Heart right ventricle (tissue), 16 donors: ENCODE measurements around the gene ATPAF2. TPM values are rescaled to one million over a fixed set of nuclear protein-coding genes. Genes with fewer than 3 reads are reported as not detected.
A peak's percentile ranks its signal among the peaks of the same experiment; 100 is the strongest.

Experiments used
- ATAC-seq, 8 donors: fragments of 200-7000 bp; cut with Tn5 transposase; one replicate each; pipeline ENCODE4 v1.9.1; 2020; ENCODE audit warnings: mild to moderate bottlenecking in 8 of 8, moderate library complexity in 8 of 8, moderate number of reproducible peaks in 1 of 8
- DNase-seq, 2 donors: peaks; one replicate each; pipeline ENCODE4 v3.0.0-alpha.2; 2020
- H3K27ac ChIP-seq, 10 donors: fragments of 200-600 bp; sonication (generic) in 2 of 10; one replicate each; pipeline versions ENCODE4 v1.5.0 to v1.8.0; 2020 to 2022; ENCODE audit warnings: mild to moderate bottlenecking in 3 of 10
- H3K27me3 ChIP-seq, 7 donors: fragments of 200-600 bp; one replicate each; pipeline ENCODE4 v1.8.0; 2021 to 2022; ENCODE audit warnings: mild to moderate bottlenecking in 2 of 7
- H3K36me3 ChIP-seq, 9 donors: fragments of 200-600 bp; sonication (generic) in 1 of 9; one replicate each; pipeline versions ENCODE4 v1.5.0 to v1.8.0; 2020 to 2022; ENCODE audit warnings: mild to moderate bottlenecking in 2 of 9
- H3K4me1 ChIP-seq, 9 donors: fragments of 200-600 bp; sonication (generic) in 1 of 9; one replicate each; pipeline versions ENCODE4 v1.5.0 to v1.8.0; 2020 to 2022; ENCODE audit warnings: mild to moderate bottlenecking in 4 of 9
- H3K4me3 ChIP-seq, 10 donors: fragments of 200-600 bp; sonication (generic) in 2 of 10; one replicate each; pipeline versions ENCODE4 v1.5.0 to v1.8.0; 2020 to 2022; ENCODE audit warnings: mild to moderate bottlenecking in 7 of 10, moderate library complexity in 2 of 10
- H3K9me3 ChIP-seq, 11 donors: fragments of 200-600 bp in 10 of 11; sonication (generic) in 2 of 11; one replicate each; pipeline versions ENCODE4 v1.5.0 to v1.8.0; 2013 to 2022; ENCODE audit warnings: mild to moderate bottlenecking in 2 of 11, control low read depth in 1 of 11, moderate library complexity in 1 of 11
- CTCF ChIP-seq, 9 donors: fragments of 200-600 bp; sonication (generic) in 2 of 9; IDR thresholded peaks; one replicate each; pipeline versions ENCODE4 v1.5.0 to v1.8.0; 2021 to 2022; ENCODE audit warnings: antibody characterized with exemption in 9 of 9, mild to moderate bottlenecking in 5 of 9, moderate library complexity in 1 of 9
- WGBS, 2 donors: extraction: QIAGEN DNeasy Blood & Tissue Kit; methylation state at CpG; one replicate each; pipeline ENCODE4 v1.1.7; 2013; ENCODE audit warnings: inconsistent platforms in 1 of 2; 5-methylcytosine and 5-hydroxymethylcytosine counted together
- intact Hi-C, 10 donors: fragments of 100-400 bp; cut with DNase I; formaldehyde crosslinking; loops; one replicate each; pipeline versions ENCODE4 v1.11.1 to v1.14.2; 2022
- long read RNA-seq, 3 donors: library from polyadenylated mRNA; unstranded; transcript quantifications; one replicate each; pipeline ENCODE4 v2.0.0, GENCODE V29; 2020 to 2021
- polyA plus RNA-seq, 2 donors: library from polyadenylated mRNA; stranded (reverse); fragments of 200-250 nt; gene quantifications; one replicate each; pipeline ENCODE4 v1.2.3, GENCODE V29; 2013
- total RNA-seq, 10 donors: library from RNA; stranded (reverse); fragmentation: NEBNext Ultra II Directional in 3 of 10; extraction: Animal tissue kit (Norgen Biotek cat#: 25700) in 3 of 10; gene quantifications; one replicate each; pipeline versions ENCODE4 v1.2.1 to v1.2.4, GENCODE V29; 2021 to 2023
- donor health status: Arrhythmogenic right ventricular cardiomyopathy.
- donor health status: ischemic (EF 13 %, LVEDD 7.1; RV severe dilation, severe dysfunction).
- donor health status: healthy with polysubstance abuse.
- donor health status: DM: no; HTN: yes; CAD: no.
- donor health status: DM: no; HTN: no; CAD: no.
- donor health status: ischemic (EF 25% LVEDD 6.9; RV normal size, moderate dysfunction).
- donor health status: ischemic (EF 25% LVEDD 5.7; RV mildly dilated, moderate dysfunction).
- donor health status: healthy.
- donor health status: DM: yes; HTN: yes; CAD: no.
- donor health status: Ischemic cardiomyopathy.
- donor health status: ischemic (EF 35%, LVEDD 5.7; RV mildly dilated, moderate dysfunction).
- donor health status: nonischemic (EF 11% LVEDD 7.7; RV severe dilation, severe dysfunction).
- donor health status: DM: yes; HTN: yes; CAD: no.
- donor health status: PGD.
- donor health status: ischemic (EF 29% LVEDD 5.4; RV normal size, mild dysfunction).
- donor health status: nonischemic (EF 23%, LVEDD 6.1; RV moderate dilation, normal function).

The ATPAF2 gene
- total RNA-seq (10 to 100 TPM; 32.6 to 43.5 (median 37.4) TPM), polyA plus RNA-seq (10 to 100 TPM; 21.5 to 55.8 TPM)
- long read RNA-seq, donor 1, transcript ATPAF2-206 (8 exons, 1,564 nt), result major isoform, 41 of 50 reads
- long read RNA-seq, donor 1, partial matches to known transcripts, result 1 of 50 reads
- long read RNA-seq, donor 1, other reads (novel, unspliced or antisense), result 7 of 50 reads
- long read RNA-seq, donor 2, transcript ATPAF2-206 (8 exons, 1,564 nt), result major isoform, 31 of 40 reads
- long read RNA-seq, donor 2, partial matches to known transcripts, result 1 of 40 reads
- long read RNA-seq, donor 2, other reads (novel, unspliced or antisense), result 8 of 40 reads
- long read RNA-seq, donor 3, transcript ATPAF2-206 (8 exons, 1,564 nt), result major isoform, 49 of 58 reads
- long read RNA-seq, donor 3, partial matches to known transcripts, result 2 of 58 reads
- long read RNA-seq, donor 3, other reads (novel, unspliced or antisense), result 7 of 58 reads

DNA sequence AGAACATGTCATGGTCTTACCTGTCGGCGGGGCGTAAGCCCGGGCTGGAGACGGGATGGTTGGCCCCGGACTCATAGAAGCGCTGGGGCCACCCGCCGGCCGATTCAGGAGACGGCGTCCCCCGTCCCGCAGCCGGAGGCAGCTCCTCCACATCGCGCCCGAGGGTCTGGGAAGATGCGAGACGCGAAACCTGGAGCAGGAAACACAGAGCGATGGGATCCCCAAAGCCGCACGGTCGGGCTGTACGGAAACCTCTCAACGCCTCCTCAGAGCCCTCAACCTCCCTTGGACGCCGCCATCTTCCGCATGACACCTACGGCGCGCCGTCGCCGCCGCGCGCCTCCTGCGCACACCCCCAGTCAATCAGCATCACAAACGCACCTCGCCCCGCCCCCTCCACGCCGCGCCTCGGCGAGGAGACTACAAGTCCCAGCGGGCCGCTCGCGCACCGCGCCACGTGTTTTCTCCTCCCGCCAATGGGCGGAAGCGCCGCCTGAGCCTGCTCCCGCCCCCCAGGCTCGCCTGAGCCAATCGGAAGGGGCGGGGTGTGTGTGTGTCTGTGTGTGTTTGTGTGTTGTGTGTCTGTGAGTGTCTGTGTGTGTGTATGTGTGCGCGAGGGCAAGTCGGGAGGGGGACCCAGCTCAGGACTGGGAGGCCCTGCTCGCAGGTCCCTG is at the start of gene ATPAF2, which contains the start of gene GID4:
Gene ATPAF2 (minus strand): TSS at position 308 of the 674 bp plus-strand sequence. CDS start 155 bp downstream, at position 153.
Gene GID4 (plus strand): TSS at position 548 of the 674 bp plus-strand sequence. CDS start 57 bp downstream, at position 605.
- Histone ChIP-seq H3K4me1 (peaks cover 9 to 60% (median 50%) of the 10 kb centered on the region in 9 donors), H3K9me3 (no peaks in the 10 kb centered on the region), H3K27ac (peak within 1 kb of the TSS; percentile 12 to 89 (median 85)), H3K36me3 (no peaks in the 10 kb centered on the region), H3K4me3 (peak within 1 kb of the TSS; percentile 65 to 98 (median 86)), H3K27me3 (no peaks in the 10 kb centered on the region)
- DNase-seq (peak; percentile 99 to 100), ATAC-seq (peak; percentile 96 to 99 (median 98))
- peak in 3 of 9 donors; percentile 10 to 28 (median 22) for TF ChIP-seq CTCF (IDR thresholded peaks at IDR 0.05)
- WGBS, 2 donors, result 0% methylated on average over 61 to 67 of the region's 67 CpGs
- intact Hi-C loops, result loop anchor here in 9 of 10 donors (5.0 to 10.0 kb wide), 11 partner anchors 47 to 357 kb away; partner anchors contain the start of genes RAI1 (in 4 of the 9), DRC3 (in 3 of the 9) and TOM1L2 (in 3 of the 9)

DNA sequence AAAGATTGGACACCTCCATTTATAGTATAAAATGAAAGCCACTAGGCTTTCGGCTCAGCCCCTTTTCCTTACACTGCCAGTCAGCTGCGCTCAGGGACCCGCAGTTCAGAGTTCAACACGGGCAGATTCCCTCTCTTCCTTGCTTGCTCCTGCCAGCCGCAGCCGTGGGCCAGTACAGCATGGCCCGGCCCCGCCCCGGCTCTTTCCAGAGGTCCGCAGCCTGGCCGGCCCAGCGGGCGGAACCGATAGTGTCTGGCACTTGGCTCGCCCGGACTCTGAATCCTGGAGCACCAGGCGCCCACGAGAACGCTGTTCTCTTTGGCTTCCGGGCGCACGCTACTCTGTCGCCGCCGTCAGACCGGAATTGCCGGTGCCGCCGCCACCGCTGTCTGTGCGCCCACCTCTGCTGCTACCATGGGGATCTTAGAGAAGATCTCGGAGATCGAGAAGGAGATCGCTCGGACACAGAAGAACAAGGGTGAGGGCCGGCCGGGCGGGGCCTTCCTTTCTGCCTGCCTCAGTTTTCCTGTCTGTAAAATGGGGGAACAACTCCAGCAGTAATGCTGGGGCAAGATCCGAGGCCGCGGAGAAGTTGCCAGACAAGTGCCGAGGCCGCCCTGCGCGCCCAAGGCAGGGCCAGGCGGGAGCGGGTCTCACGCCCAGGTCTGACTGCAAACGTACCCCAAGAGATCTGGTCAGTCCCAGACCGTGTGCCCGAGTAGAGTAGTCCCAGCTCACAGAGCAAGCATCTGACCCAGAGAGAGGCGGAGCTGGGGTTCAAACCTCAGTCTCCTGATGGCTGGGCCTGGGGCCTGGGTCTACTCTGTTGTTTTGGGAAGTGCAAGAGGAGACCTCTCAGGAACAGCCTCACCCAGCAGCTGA is 48.9 kb upstream of the ATPAF2 start, which contains the start of gene DRG2:
Gene DRG2 (plus strand): TSS at position 339 of the 882 bp plus-strand sequence. CDS start 76 bp downstream, at position 415.
- Histone ChIP-seq H3K4me1 (peaks cover 0 to 18% (median 12%) of the 10 kb centered on the region in 9 donors), H3K36me3 (peaks cover 0 to 23% (median 0%) of the 10 kb centered on the region in 9 donors), H3K9me3 (no peaks in the 10 kb centered on the region), H3K4me3 (peak within 1 kb of the TSS; percentile 68 to 85 (median 80)), H3K27ac (peak within 1 kb of the TSS; percentile 47 to 87 (median 83)), H3K27me3 (no peaks in the 10 kb centered on the region)
- ATAC-seq (peak; percentile 96 to 98 (median 97)), DNase-seq (peak; percentile 91 to 92)
- intact Hi-C loops, result no loop called here
- 1 to 2% methylated on average over 52 of the region's 52 CpGs for WGBS, 2 donors
- TF ChIP-seq CTCF (IDR thresholded peaks at IDR 0.05), result peak in 4 of 9 donors; percentile 11 to 34 (median 25)

DNA sequence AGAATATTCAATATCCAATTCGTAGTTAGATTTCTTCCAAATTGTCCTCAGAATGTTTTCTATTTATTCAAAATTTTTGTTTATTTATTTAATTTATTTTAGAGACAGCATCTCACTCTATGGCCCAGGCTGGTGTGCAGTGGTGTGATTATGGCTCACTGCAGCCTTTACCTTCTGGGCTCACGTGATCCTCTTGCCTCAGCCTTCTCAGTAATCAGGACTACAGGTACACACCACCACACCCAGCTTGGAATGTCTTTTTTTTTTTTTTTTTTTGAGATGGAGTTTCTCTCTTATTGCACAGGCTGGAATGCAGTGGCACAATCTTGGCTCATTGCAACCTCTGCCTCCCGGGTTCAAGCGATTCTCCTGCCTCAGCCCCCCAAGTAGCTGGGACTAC is 45.3 kb upstream of the ATPAF2 start:
- peaks cover 0 to 18% (median 12%) of the 10 kb centered on the region in 9 donors for H3K4me1 ChIP-seq
- 83 to 85% methylated on average over 4 of the region's 4 CpGs for WGBS, 2 donors
- no peak overlapping the region for H3K4me3 ChIP-seq
- DNase-seq (no peak), ATAC-seq (no peak)
- H3K9me3 ChIP-seq, result no peaks in the 10 kb centered on the region
- intact Hi-C loops, result no loop called here
- H3K36me3 ChIP-seq, result no peaks in the 10 kb centered on the region
- H3K27ac ChIP-seq, result no peak overlapping the region
- no peak for TF ChIP-seq CTCF (IDR thresholded peaks at IDR 0.05)
- H3K27me3 ChIP-seq, result no peaks in the 10 kb centered on the region
